GM21447 (cell line): ENCODE measurements around the gene FCMR.

ENCODE experiments used
- ATAC-seq: cut with Tn5 transposase; IDR thresholded peaks from one replicate; pipeline ENCODE4 v1.9.1; 2021; ENCODE audit not compliant: unreplicated experiment

The FCMR gene

GRCh38 chr1:206921772-206922265 lies at the start of gene FCMR:
Gene FCMR (minus strand): TSS chr1:206921941. CDS start chr1:206921854, 87 bp downstream.
- ATAC-seq: peak; percentile 21

GRCh38 chr1:206971029-206971655 lies 49.4 kb upstream of the FCMR start:
- peak; percentile 50 for ATAC-seq

DNA sequence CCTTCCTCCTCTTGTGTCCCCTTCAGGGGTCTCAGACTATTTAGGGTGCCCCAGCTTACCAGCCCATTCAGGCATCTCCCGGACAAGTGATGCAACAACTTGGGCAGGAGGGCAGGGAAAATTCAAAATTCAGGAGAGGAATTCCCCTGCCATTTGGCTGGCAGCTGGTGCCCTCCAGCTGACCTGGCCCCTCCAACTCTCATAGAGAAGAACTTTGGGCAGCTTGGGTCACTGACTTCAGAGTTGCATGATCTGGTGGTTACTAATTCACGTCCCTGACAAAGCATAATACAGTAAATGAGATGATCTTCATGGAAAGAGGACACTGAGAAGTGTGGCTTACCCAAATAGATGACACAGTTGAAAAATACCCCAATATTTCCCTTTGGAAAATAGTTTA lies 48.7 kb upstream of the FCMR start, which contains the start of gene FCAMR:
Gene FCAMR, minus strand, starts transcription at position 15 of the 400 bp plus-strand sequence. CDS start 335 bp downstream, outside the sequence.
- no peak for ATAC-seq

- no peak for ATAC-seq
These were observed 47.3 kb upstream of the FCMR start for GRCh38 chr1:206969090-206969489.

GRCh38 chr1:206967096-206967849 lies 45.5 kb upstream of the FCMR start:
- ATAC-seq: peak; percentile 70

DNA sequence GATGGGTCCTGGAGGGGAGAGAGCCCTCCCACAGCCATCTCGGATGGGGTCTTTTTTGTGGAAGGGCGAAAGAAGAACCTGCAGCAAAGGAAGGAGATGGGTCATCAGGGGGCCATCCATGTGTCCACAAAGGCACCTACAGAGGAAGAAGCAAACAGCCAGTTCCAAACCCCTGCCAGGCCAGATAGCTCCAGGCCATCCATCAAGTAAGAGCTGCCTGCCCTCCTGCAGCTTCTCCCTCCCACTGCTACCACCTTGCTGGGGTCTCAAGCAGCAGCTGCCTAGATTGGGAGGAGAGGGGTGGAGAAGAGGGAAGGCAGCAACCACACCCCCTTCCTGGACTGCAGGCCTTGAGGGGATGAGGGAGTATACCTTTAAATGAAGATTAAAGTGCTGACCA lies 44.0 kb upstream of the FCMR start:
- ATAC-seq: no peak

DNA sequence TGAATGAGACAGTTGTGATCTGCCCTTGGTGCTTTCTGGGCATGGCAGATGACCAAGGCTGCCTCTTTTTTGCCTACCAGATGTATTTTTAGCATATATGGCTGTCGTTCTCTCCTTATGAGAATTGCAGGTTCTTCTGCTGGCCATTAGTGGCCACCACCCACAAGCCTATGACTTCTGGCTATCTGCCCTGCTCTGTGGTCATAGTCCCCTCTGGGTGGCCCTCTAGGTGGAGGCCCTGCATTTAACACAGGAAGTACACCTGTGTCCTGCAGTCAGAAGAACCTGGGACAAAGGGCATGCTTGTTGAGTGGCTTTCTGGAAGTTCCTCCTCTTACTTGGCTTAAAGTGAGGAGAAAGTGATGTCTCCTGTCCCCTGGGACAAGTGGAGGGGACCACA lies 42.0 kb upstream of the FCMR start:
- no peak for ATAC-seq

- ATAC-seq: no peak
These were observed 41.5 kb upstream of the FCMR start for GRCh38 chr1:206963119-206963712.

- ATAC-seq: no peak
These were observed 40.5 kb upstream of the FCMR start for GRCh38 chr1:206962272-206962671.

- no peak for ATAC-seq
These were observed 39.9 kb upstream of the FCMR start for GRCh38 chr1:206961668-206962067.

DNA sequence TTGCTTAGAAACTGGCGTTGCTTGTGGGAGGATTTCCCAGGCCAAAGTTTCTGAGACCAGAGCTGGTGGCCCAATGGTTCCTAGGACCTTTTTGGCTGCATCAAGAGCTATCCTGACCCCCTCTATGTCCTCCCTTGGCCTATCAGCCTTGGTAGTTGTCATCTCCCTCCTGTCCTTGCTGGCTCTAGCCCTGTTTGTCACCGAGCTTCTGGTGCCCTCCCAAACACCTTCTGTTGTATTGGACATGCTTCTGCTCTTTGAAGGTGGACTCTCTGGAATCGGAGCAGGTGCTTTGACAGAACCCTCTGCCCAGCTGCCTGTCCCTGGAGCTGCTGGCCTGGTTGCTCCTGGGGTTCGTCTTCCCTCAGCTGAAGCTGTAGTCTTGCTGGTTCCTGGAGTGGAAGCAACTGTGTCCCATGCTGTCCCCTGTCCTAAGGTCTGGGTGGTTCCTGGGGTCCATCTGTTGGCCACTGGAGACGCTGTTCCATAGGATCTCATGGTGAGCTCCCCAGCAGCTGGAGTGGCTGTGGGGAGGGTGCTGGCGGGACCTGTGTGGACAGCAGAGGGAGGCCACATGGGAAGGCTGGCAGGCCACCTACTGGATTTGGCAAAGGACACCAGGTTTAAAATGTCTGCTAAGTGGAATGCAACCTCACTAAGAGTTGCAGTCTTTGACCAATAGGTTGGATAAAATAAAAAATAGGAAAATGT lies 39.1 kb upstream of the FCMR start:
- ATAC-seq: no peak

DNA sequence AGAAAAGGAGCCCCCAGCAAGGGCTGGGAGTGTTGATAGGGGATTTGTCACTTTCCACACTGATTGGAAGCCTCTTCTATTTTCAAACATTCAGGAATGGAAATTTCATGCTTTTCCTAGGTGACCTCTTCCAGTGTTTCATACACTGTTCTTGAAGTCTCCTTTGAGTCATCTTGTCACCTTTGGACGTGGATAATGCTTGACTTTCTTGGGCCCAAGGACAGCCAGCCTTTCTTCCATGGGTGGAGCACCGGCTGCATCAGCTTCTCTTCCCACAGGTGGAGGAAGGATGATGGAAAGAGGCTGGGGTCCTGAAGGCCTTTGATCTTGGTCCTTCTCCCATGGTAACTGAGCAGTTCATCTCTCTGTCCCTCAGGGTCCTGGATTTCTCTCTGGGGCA lies 36.4 kb upstream of the FCMR start:
- no peak for ATAC-seq

GRCh38 chr1:206957639-206958038 lies 35.9 kb upstream of the FCMR start:
- no peak for ATAC-seq

- peak; percentile 53 for ATAC-seq
These were observed 34.0 kb upstream of the FCMR start for GRCh38 chr1:206955476-206956451.

GRCh38 chr1:206954459-206955342 lies 33.0 kb upstream of the FCMR start:
- ATAC-seq: no peak

- no peak for ATAC-seq
These were observed 31.9 kb upstream of the FCMR start for GRCh38 chr1:206953626-206954025.

- ATAC-seq: no peak
These were observed 31.4 kb upstream of the FCMR start for GRCh38 chr1:206953126-206953525.

GRCh38 chr1:206952171-206952570 lies 30.4 kb upstream of the FCMR start:
- ATAC-seq: no peak
